Measurements from ENCODE around the gene MTFR2. TPM values are rescaled to one million over a fixed set of nuclear protein-coding genes. Genes with fewer than 3 reads are reported as not detected.
A peak's percentile ranks its signal among the peaks of the same experiment; 100 is the strongest.

The MTFR2 gene
- total and polyA plus RNA-seq, 2 donors (not counting 3 experiments of a cell fraction or from before 2014, with no cell fraction given): 7.7 to 8.7 TPM

DNA sequence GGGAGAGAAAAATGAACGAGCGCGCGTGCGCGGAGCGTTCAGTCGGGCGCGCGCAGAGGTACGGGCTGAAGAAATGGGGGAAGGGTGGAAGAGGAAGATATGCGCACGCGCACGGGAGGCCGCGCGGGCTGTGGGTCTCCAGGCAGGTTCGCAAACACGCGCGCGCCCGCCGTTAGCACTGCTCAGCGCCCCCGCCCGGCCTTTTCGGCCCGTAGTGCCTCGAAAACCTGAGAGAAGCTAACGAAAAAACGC lies 39.1 kb upstream of the MTFR2 start:
- peak overlapping the region; percentile 98 for H3K4me2 ChIP-seq (ENCODE audit: insufficient read depth, low read length)
- H4K20me1 ChIP-seq (replicated peaks; ENCODE audit: control insufficient read depth, extremely low read depth, insufficient read depth, low read length): peaks cover 9% of the 10 kb centered on the region
- H3K27me3 ChIP-seq (ENCODE audit: control insufficient read depth in 2 of 2, insufficient read depth in 2 of 2, low read length in 2 of 2): no peaks in the 10 kb centered on the region
- H3K9me1 ChIP-seq (replicated peaks; ENCODE audit: control insufficient read depth, extremely low read depth, insufficient read depth, low read length): no peaks in the 10 kb centered on the region
- peak overlapping the region; percentile 96 for H3K27ac ChIP-seq (ENCODE audit: insufficient read depth, low read depth, low read length)
- BruUV-seq (replicated peaks): TSS peak; percentile 42
- peak overlapping the region; percentile 38 to 90 (median 70) for H3K4me3 ChIP-seq (replicated peaks in 1 of 3; ENCODE audit: insufficient read depth in 1 of 3, low read depth in 1 of 3, low read length in 3 of 3)
- H3K4me1 ChIP-seq (ENCODE audit: control insufficient read depth, extremely low read depth, insufficient read depth, low read length): peaks cover 34% of the 10 kb centered on the region
- dilution Hi-C loops (cut with MboI; ENCODE audit: extremely low pct_ligation_motif_present, low sequenced_read_pairs): no loop called here
- peak overlapping the region; percentile 99 for H3K9ac ChIP-seq (replicated peaks; ENCODE audit: extremely low read depth, insufficient read depth, low read length)
- H3K9me3 ChIP-seq (replicated peaks; ENCODE audit: control insufficient read depth, insufficient read depth, low read length): no peaks in the 10 kb centered on the region
- ChIA-PET CTCF (interaction anchor here (1.0 to 3.9 kb wide), 2 partner anchors 28 to 791 kb away, joined by 4 to 28 read pairs; no protein-coding TSS in a partner anchor), POLR2A (interaction anchor here (0.9 to 1.9 kb wide), 6 partner anchors 14 to 791 kb away, joined by 3 to 11 read pairs (median 5); partner anchors contain the start of genes AHI1 and MTFR2)
- intact Hi-C loops (cut with micrococcal nuclease): loop anchor here (1.0 to 5.0 kb wide), 6 partner anchors 39 to 933 kb away; partner anchors contain the start of genes AHI1, MAP3K5 and MTFR2
- no peak overlapping the region for H2AFZ ChIP-seq (ENCODE audit: low read depth, low read length)
- H3K79me2 ChIP-seq (ENCODE audit: control insufficient read depth, insufficient read depth, low read length): peaks cover 52% of the 10 kb centered on the region
- TF ChIP-seq MYC (IDR thresholded peaks at IDR 0.05; ENCODE audit: low read depth, low read length) (no peak), GATA2 (IDR thresholded peaks at IDR 0.05; ENCODE audit: insufficient read depth, insufficient read length, low read depth, low read length) (no peak), POLR2AphosphoS5 (IDR thresholded peaks at IDR 0.05; ENCODE audit: insufficient read depth, low read depth, low read length) (no peak), POLR2A (IDR thresholded peaks at IDR 0.05; ENCODE audit: low read depth, low read length) (no peak), FOS (IDR thresholded peaks at IDR 0.05; ENCODE audit: borderline replicate concordance, insufficient read depth, low read length) (no peak)
- TF ChIP-seq, protein P1, sequence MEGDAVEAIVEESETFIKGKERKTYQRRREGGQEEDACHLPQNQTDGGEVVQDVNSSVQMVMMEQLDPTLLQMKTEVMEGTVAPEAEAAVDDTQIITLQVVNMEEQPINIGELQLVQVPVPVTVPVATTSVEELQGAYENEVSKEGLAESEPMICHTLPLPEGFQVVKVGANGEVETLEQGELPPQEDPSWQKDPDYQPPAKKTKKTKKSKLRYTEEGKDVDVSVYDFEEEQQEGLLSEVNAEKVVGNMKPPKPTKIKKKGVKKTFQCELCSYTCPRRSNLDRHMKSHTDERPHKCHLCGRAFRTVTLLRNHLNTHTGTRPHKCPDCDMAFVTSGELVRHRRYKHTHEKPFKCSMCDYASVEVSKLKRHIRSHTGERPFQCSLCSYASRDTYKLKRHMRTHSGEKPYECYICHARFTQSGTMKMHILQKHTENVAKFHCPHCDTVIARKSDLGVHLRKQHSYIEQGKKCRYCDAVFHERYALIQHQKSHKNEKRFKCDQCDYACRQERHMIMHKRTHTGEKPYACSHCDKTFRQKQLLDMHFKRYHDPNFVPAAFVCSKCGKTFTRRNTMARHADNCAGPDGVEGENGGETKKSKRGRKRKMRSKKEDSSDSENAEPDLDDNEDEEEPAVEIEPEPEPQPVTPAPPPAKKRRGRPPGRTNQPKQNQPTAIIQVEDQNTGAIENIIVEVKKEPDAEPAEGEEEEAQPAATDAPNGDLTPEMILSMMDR (IDR thresholded peaks at IDR 0.05; ENCODE audit: extremely low read depth in 1 of 2, insufficient read depth in 1 of 2, low read depth in 1 of 2, low read length in 2 of 2): no peak
- TF ChIP-seq, protein P2, sequence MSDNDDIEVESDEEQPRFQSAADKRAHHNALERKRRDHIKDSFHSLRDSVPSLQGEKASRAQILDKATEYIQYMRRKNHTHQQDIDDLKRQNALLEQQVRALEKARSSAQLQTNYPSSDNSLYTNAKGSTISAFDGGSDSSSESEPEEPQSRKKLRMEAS (IDR thresholded peaks at IDR 0.05; ENCODE audit: insufficient read depth, insufficient read length): no peak
- DNase-seq (ENCODE audit: low read depth, low spot score): peak; percentile 93
- FAIRE-seq: no peak
- H3K36me3 ChIP-seq (ENCODE audit: control insufficient read depth in 2 of 2, extremely low read depth in 1 of 2, insufficient read depth in 2 of 2, low read length in 2 of 2): no peaks in the 10 kb centered on the region
